Bronchial smooth muscle cell (primary cell): ENCODE measurements around the gene MTHFSD. TPM values are rescaled to one million over a fixed set of nuclear protein-coding genes. Genes with fewer than 3 reads are reported as not detected.

ENCODE experiments used
- total RNA-seq: library from RNA; depleted of rRNA; stranded (reverse); fragments of >200 nt; gene quantifications from 2 replicates; pipeline ENCODE4 v1.2.1, GENCODE V29; 2014

The MTHFSD gene
- 12.7 and 18.3 TPM in 2 replicates for total RNA-seq

DNA sequence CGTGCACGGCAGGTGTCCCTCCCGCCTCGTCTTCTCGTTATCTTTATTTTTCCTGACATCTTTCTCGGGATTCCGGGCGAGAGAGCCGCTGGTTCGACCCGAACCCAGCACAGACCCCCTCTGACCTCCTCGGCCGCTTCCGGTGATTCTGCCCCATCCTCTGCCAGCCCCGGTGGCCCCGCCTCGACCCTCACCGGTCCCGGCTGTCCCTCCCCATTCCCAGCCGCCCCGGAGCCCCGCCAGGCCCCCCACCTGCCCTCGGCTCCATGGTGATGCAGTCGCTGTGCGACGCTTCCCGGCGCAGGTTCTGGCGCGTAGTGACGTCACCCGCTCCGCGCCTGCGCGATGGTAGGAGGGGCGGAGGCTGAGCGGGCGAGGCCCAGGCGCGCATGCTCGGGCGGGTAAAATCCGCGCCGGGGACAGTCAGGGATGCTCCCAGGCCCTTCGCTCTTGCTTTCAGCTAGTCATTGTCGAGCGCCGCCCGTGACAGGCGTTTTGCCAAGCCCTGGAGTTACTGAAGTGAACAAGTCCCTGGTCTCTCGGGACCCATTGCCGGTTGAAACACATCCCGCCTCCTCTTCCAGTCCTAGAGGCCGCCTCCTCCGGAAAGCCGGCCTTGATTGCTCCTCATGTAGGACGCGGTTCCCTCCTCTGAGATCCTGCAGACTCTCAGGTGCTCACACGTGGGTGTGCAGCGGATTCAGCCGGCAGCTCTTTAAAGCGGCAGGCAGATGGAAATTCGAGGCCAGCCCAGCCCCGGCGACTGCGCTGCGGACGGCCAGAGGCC lies at the start of gene MTHFSD:
TSS of gene MTHFSD (minus strand) at position 319 of the 787 bp plus-strand sequence. CDS start at position 268, 51 bp downstream.

GRCh38 chr16:86578061-86578599 lies 23.1 kb upstream of the MTHFSD start, which contains the start of gene FOXL1:
Gene FOXL1, plus strand, starts transcription at chr16:86578549. Its CDS starts 175 bp downstream, at chr16:86578724.

DNA sequence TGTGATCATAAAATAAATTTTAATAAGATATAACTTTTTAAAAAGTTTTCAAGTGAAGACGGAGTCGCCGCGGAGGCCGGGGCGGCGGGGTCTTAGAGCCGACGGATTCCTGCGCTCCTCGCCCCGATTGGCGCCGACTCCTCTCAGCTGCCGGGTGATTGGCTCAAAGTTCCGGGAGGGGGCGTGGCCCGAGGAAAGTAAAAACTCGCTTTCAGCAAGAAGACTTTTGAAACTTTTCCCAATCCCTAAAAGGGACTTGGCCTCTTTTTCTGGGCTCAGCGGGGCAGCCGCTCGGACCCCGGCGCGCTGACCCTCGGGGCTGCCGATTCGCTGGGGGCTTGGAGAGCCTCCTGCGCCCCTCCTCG lies 11.5 kb upstream of the MTHFSD start, which contains the start of gene FOXC2:
TSS of gene FOXC2 (plus strand) at position 229 of the 365 bp plus-strand sequence. CDS start 507 bp downstream, outside the sequence.

GRCh38 chr16:86510465-86511261 lies 44.4 kb downstream of the MTHFSD start, which contains the start of gene FOXF1:
Gene FOXF1, plus strand, starts transcription at chr16:86510527. Its CDS starts 43 bp downstream, at chr16:86510570.

Other genes starting within 250 kb of the MTHFSD start
- gene FOXF1, start 44.7 kb downstream of the MTHFSD start, total RNA-seq: 7.1 TPM in 2 replicates
- gene FOXC2, start 11.6 kb upstream of the MTHFSD start, total RNA-seq: 0.17 and 0.32 TPM in 2 replicates
- gene FOXL1, start 23.3 kb upstream of the MTHFSD start, total RNA-seq: 5.2 and 7.2 TPM in 2 replicates